Transverse colon (tissue), 4 donors: Measurements from ENCODE around the gene PRSS12. TPM values are rescaled to one million over a fixed set of nuclear protein-coding genes. Genes with fewer than 3 reads are reported as not detected.
"Not testable (repeated sequence)": the region's sequence is repeated elsewhere in the genome, so short reads cannot be mapped to it uniquely, and the experiment has no call there.

Experiments
- DNase-seq: peaks from one replicate; pipeline ENCODE4 v3.0.0-alpha.2; 2019
- H3K27ac ChIP-seq, 4 donors: fragments of 200-600 bp; sonication (generic); 2 replicates each; pipeline ENCODE4 v1.5.1; 2016 to 2018; ENCODE audit warnings: inconsistent platforms in 4 of 4
- H3K27me3 ChIP-seq: fragments of 200-600 bp; sonication (generic); 2 replicates; pipeline ENCODE4 v1.5.1; 2017; ENCODE audit warnings: inconsistent platforms
- H3K36me3 ChIP-seq, 4 donors: fragments of 200-600 bp; sonication (generic); 2 replicates each; pipeline ENCODE4 v1.5.1; 2017 to 2019; ENCODE audit warnings: inconsistent platforms in 4 of 4
- H3K4me1 ChIP-seq, 4 donors: fragments of 200-600 bp; sonication (generic); 2 replicates each; pipeline ENCODE4 v1.5.1; 2017 to 2020; ENCODE audit warnings: inconsistent platforms in 4 of 4
- H3K4me3 ChIP-seq, 4 donors: fragments of 200-600 bp; sonication (generic); 1 replicate in 1 of 4; 2 replicates in 3 of 4; pipeline versions ENCODE4 v1.5.1 to v1.6.1; 2017 to 2019; ENCODE audit warnings: inconsistent platforms in 4 of 4
- H3K9me3 ChIP-seq, 2 donors: fragments of 200-600 bp; sonication (generic); 2 replicates each; pipeline ENCODE4 v1.5.1; 2017 to 2019; ENCODE audit warnings: inconsistent platforms in 2 of 2
- EP300 ChIP-seq: sonication (generic); formaldehyde crosslinking; IDR thresholded peaks from one replicate; pipeline ENCODE4 v1.6.1; 2017; ENCODE audit warnings: antibody characterized with exemption, low read depth
- POLR2A ChIP-seq: fragments of 450-650 bp; IDR thresholded peaks from one replicate; pipeline ENCODE4 v1.6.1; 2016; ENCODE audit warnings: antibody characterized with exemption, mild to moderate bottlenecking, moderate library complexity
- POLR2AphosphoS5 ChIP-seq, 3 donors: sonication (generic); formaldehyde crosslinking; IDR thresholded peaks; one replicate each; pipeline ENCODE4 v1.6.1; 2016; ENCODE audit warnings: antibody characterized with exemption in 3 of 3
- WGBS, 2 donors: methylation state at CpG; one replicate each; pipeline ENCODE4 v1.1.5; 2018; ENCODE audit warnings: low coverage in 1 of 2; 5-methylcytosine and 5-hydroxymethylcytosine counted together
- in situ Hi-C, 4 donors: fragments of 200-750 bp; cut with MboI; loops; one replicate each; pipeline versions ENCODE4 v1.15.0 to v1.15.1; 2017; ENCODE audit warnings: low sequenced_read_pairs in 3 of 4, low pct_ligation_motif_present in 1 of 4, low pct_unique_long_range_greater_than_20kb in 1 of 4
- intact Hi-C: fragments of 100-400 bp; cut with DNase I; formaldehyde crosslinking; loops from one replicate; pipeline ENCODE4 v1.15.1; 2023; ENCODE audit warnings: low total_unique reads
- total RNA-seq, 4 donors: library from RNA; depleted of rRNA; stranded (reverse); fragments of >200 nt; gene quantifications; one replicate each; pipeline ENCODE4 v1.1.0, GENCODE V29; 2016
- TF ChIP-seq, protein P1 (sequence below), 5 experiments: fragments of 200-600 bp in 3 of 5; fragments of 450-650 bp in 2 of 5; sonication (generic) in 3 of 5; IDR thresholded peaks; 1 replicate in 2 of 5; 2 replicates in 3 of 5; pipeline ENCODE4 v1.5.1; 2016 to 2017; ENCODE audit warnings: antibody characterized with exemption in 5 of 5, inconsistent platforms in 3 of 5, mild to moderate bottlenecking in 2 of 5, moderate library complexity in 1 of 5

The PRSS12 gene
- total RNA-seq, 4 donors from 2014 or later = 58.0 to 146 (median 84.3) TPM

GRCh38 chr4:118396881-118397622 is 44.2 kb upstream of the PRSS12 start:
- no peak for DNase-seq
- intact Hi-C loops = no loop called here
- Histone ChIP-seq H3K27me3 (no peaks in the 10 kb centered on the region), H3K27ac (no peak overlapping the region), H3K9me3 (no peaks in the 10 kb centered on the region), H3K4me3 (no peak overlapping the region), H3K4me1 (no peaks in the 10 kb centered on the region), H3K36me3 (no peaks in the 10 kb centered on the region)
- WGBS, 2 donors = 62 to 66% methylated on average over 4 to 5 of the region's 5 CpGs
- TF ChIP-seq POLR2AphosphoS5 (IDR thresholded peaks at IDR 0.05) = no peak
- TF ChIP-seq EP300 = no peak
- TF ChIP-seq POLR2A = no peak
- TF ChIP-seq, protein P1, sequence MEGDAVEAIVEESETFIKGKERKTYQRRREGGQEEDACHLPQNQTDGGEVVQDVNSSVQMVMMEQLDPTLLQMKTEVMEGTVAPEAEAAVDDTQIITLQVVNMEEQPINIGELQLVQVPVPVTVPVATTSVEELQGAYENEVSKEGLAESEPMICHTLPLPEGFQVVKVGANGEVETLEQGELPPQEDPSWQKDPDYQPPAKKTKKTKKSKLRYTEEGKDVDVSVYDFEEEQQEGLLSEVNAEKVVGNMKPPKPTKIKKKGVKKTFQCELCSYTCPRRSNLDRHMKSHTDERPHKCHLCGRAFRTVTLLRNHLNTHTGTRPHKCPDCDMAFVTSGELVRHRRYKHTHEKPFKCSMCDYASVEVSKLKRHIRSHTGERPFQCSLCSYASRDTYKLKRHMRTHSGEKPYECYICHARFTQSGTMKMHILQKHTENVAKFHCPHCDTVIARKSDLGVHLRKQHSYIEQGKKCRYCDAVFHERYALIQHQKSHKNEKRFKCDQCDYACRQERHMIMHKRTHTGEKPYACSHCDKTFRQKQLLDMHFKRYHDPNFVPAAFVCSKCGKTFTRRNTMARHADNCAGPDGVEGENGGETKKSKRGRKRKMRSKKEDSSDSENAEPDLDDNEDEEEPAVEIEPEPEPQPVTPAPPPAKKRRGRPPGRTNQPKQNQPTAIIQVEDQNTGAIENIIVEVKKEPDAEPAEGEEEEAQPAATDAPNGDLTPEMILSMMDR (IDR thresholded peaks at IDR 0.05) = no peak
- in situ Hi-C loops = no loop called here

GRCh38 chr4:118395057-118395644 is 42.3 kb upstream of the PRSS12 start:
- Histone ChIP-seq H3K36me3 (no peaks in the 10 kb centered on the region), H3K4me1 (no peaks in the 10 kb centered on the region)
- 67 to 73% methylated on average over 3 of the region's 3 CpGs for WGBS, 2 donors

GRCh38 chr4:118392509-118392908 is 39.7 kb upstream of the PRSS12 start:
- H3K27ac ChIP-seq, H3K9me3 ChIP-seq, in situ Hi-C loops, H3K4me1 ChIP-seq, H3K27me3 ChIP-seq, intact Hi-C loops, H3K4me3 ChIP-seq, DNase-seq, H3K36me3 ChIP-seq: not testable (repeated sequence)
- 91% methylated on average over 1 to 5 of the region's 5 CpGs for WGBS, 2 donors

More at GRCh38 chr4:118395057-118395644, 42.3 kb upstream of the PRSS12 start:
- no peak for DNase-seq
- TF ChIP-seq EP300 = no peak
- TF ChIP-seq POLR2A = no peak
- TF ChIP-seq, protein P1 (IDR thresholded peaks at IDR 0.05) = no peak
- TF ChIP-seq POLR2AphosphoS5 (IDR thresholded peaks at IDR 0.05) = no peak
- in situ Hi-C loops (no loop called here), intact Hi-C loops (no loop called here)
- Histone ChIP-seq H3K4me3 (no peak overlapping the region), H3K27me3 (no peaks in the 10 kb centered on the region), H3K27ac (no peak overlapping the region), H3K9me3 (no peaks in the 10 kb centered on the region)

- Histone ChIP-seq H3K27me3 (no peaks in the 10 kb centered on the region), H3K4me1 (no peaks in the 10 kb centered on the region), H3K27ac (no peak overlapping the region), H3K36me3 (no peaks in the 10 kb centered on the region), H3K9me3 (peaks cover 0 to 7% of the 10 kb centered on the region in 2 donors), H3K4me3 (no peak overlapping the region)
- 72 to 74% methylated on average over 2 of the region's 2 CpGs for WGBS, 2 donors
- intact Hi-C loops (no loop called here), in situ Hi-C loops (no loop called here)
- no peak for TF ChIP-seq POLR2AphosphoS5 (IDR thresholded peaks at IDR 0.05)
- TF ChIP-seq POLR2A = no peak
- TF ChIP-seq, protein P1 (IDR thresholded peaks at IDR 0.05) = no peak
- TF ChIP-seq EP300 = no peak
- DNase-seq = no peak
These were observed 37.3 kb upstream of the PRSS12 start for GRCh38 chr4:118390121-118390520.
